ENCODE results near the gene RAPGEF1. TPM values are rescaled to one million over a fixed set of nuclear protein-coding genes. Genes with fewer than 3 reads are reported as not detected.

The RAPGEF1 gene
- total and polyA plus RNA-seq, 9 of the 15 experiments (the other 6 are each of a cell fraction or from before 2014, with no cell fraction given) = 0.06 to 44.1 (median 19.9) TPM

DNA sequence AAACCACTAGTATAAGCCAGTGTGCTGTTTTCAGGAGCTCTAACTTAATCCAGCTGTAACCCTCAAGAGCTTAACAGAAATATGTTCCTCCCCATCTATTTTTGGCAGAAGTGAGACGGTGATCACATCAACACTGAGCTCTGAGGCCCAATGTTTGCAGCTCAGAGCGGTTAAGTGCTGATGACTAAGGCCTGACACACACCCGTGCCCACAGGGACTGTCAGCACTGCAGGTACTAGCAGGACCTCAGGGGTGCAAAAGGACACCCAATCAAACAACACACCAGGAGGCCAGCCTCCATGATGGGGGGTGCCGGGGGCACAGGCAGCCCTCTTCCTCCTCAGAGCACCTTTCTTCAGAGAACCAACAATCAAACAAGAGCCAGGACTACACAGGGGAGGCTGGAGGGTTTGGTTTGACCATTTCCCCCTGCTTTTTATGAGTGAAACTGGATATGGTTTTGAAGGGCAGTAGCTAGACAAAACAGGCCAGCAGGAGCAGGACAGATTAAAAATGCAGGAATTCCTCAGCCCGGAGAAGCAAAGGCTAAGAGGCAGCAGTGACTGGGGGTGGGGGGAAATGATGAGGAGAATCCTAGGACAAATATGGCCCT lies 61.3 kb downstream of the RAPGEF1 start (continued):
- peak; percentile 46; the same call in 1 of the 2 replicates for TF ChIP-seq L3MBTL2 (IDR thresholded peaks at IDR 0.05)
- peak; percentile 78 for TF ChIP-seq BHLHE40 (IDR thresholded peaks at IDR 0.05; ENCODE audit: low read length)
- TF ChIP-seq ARID1B (IDR thresholded peaks at IDR 0.05) = peak; percentile 66; the same call in 1 of the 2 replicates
- peak; percentile 96 for TF ChIP-seq MEF2A (IDR thresholded peaks at IDR 0.05; ENCODE audit: control insufficient read depth, low read depth, low read length)
- TF ChIP-seq DPF2 (IDR thresholded peaks at IDR 0.05) = 0 out of 2 replicates have a peak, but pooled peaks have one; percentile 35
- TF ChIP-seq NEUROD1 (IDR thresholded peaks at IDR 0.05; ENCODE audit: borderline replicate concordance, low read depth, low read length, partially characterized antibody) = no peak
- TF ChIP-seq, protein P1, sequence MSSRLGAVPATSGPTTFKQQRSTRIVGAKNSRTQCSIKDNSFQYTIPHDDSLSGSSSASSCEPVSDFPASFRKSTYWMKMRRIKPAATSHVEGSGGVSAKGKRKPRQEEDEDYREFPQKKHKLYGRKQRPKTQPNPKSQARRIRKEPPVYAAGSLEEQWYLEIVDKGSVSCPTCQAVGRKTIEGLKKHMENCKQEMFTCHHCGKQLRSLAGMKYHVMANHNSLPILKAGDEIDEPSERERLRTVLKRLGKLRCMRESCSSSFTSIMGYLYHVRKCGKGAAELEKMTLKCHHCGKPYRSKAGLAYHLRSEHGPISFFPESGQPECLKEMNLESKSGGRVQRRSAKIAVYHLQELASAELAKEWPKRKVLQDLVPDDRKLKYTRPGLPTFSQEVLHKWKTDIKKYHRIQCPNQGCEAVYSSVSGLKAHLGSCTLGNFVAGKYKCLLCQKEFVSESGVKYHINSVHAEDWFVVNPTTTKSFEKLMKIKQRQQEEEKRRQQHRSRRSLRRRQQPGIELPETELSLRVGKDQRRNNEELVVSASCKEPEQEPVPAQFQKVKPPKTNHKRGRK (tag; IDR thresholded peaks at IDR 0.05) = no peak
- TF ChIP-seq, protein P2, sequence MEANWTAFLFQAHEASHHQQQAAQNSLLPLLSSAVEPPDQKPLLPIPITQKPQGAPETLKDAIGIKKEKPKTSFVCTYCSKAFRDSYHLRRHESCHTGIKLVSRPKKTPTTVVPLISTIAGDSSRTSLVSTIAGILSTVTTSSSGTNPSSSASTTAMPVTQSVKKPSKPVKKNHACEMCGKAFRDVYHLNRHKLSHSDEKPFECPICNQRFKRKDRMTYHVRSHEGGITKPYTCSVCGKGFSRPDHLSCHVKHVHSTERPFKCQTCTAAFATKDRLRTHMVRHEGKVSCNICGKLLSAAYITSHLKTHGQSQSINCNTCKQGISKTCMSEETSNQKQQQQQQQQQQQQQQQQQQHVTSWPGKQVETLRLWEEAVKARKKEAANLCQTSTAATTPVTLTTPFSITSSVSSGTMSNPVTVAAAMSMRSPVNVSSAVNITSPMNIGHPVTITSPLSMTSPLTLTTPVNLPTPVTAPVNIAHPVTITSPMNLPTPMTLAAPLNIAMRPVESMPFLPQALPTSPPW (CRISPR knock-in tag; IDR thresholded peaks at IDR 0.05) = peak; percentile 42
- peak; percentile 87 for TF ChIP-seq JUND (IDR thresholded peaks at IDR 0.05; ENCODE audit: borderline replicate concordance, low read depth, low read length)
- peak; percentile 71; the same call in 1 of the 3 replicates for TF ChIP-seq JUND (tag; IDR thresholded peaks at IDR 0.05; ENCODE audit: borderline replicate concordance, low read depth, low read length)
- 0 out of 4 replicates have a peak, but pooled peaks of 1 of the 2 experiments have one; percentile 23 for TF ChIP-seq HDAC1 (IDR thresholded peaks at IDR 0.05)
- peak in 2 of 3 experiments; percentile 38 to 41 for TF ChIP-seq YY1 (IDR thresholded peaks at IDR 0.05; ENCODE audit: borderline replicate concordance in 1 of 3, control insufficient read depth in 1 of 3, extremely low read depth in 1 of 3, insufficient read depth in 3 of 3, insufficient read length in 1 of 3, insufficient replicate concordance in 2 of 3, low read depth in 1 of 3, low read length in 2 of 3)
- peak in 1 of 2 experiments; percentile 26; a peak in 1 of 3 replicates for TF ChIP-seq CBX3 (IDR thresholded peaks at IDR 0.05; ENCODE audit: borderline replicate concordance in 1 of 2, low read length in 2 of 2)
- peak; percentile 71; the same call in 1 of the 2 replicates for TF ChIP-seq SMARCE1 (IDR thresholded peaks at IDR 0.05)
- TF ChIP-seq ATF3 (IDR thresholded peaks at IDR 0.05) = peak; percentile 81
- no peak for TF ChIP-seq ATF3 (CRISPR knock-in tag; conservative IDR thresholded peaks at IDR 0.05)
- TF ChIP-seq GATAD2A (IDR thresholded peaks at IDR 0.05) = 0 out of 2 replicates have a peak, but pooled peaks have one; percentile 56
- TF ChIP-seq WHSC1 (IDR thresholded peaks at IDR 0.05; ENCODE audit: low read length) = no peak
- peak; percentile 75 for TF ChIP-seq PRDM10 (IDR thresholded peaks at IDR 0.05; ENCODE audit: partially characterized antibody)
